Liver (tissue), 2 donors: ENCODE results near the gene LRMDA.

ENCODE experiments used
- REST ChIP-seq: IDR thresholded peaks from 2 replicates; pipeline ENCODE4 v1.6.1; 2016; ENCODE audit warnings: antibody characterized with exemption, mild to moderate bottlenecking
- TAF1 ChIP-seq: conservative IDR thresholded peaks from 2 replicates; pipeline ENCODE4 v1.6.1; 2016; ENCODE audit warnings: antibody characterized with exemption, mild to moderate bottlenecking
- ZBTB33 ChIP-seq: IDR thresholded peaks from 2 replicates; pipeline ENCODE4 v1.6.1; 2016; ENCODE audit warnings: antibody characterized with exemption
- donor health status: healthy.

- TF ChIP-seq ZBTB33 (no peak), REST (no peak), TAF1 (no peak)
Measured at GRCh38 chr10:76286536-76286935, 855.1 kb downstream of the LRMDA start.
